ENCODE results near the gene MAML2.

The MAML2 gene

DNA sequence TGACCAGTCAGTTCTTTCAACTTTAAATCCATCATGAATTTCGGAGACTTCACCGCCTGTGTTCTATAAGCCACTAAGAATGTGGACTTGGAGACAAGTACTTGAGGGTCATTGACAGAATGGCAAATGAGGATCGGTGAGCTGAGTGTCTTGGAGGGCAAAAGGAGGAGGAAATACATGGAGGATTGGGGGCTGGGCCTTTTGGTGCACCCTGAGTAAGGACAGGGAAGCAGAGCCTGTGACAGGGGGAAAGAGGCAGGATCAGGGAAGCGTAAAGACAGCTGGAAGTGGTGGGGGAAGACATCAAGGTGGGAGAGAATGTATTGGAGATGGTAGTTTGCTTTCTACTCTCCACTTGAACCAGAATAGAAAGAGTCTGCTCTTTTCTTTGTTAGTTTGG lies 348.7 kb downstream of the MAML2 start:
- no peak for DNase-seq

DNA sequence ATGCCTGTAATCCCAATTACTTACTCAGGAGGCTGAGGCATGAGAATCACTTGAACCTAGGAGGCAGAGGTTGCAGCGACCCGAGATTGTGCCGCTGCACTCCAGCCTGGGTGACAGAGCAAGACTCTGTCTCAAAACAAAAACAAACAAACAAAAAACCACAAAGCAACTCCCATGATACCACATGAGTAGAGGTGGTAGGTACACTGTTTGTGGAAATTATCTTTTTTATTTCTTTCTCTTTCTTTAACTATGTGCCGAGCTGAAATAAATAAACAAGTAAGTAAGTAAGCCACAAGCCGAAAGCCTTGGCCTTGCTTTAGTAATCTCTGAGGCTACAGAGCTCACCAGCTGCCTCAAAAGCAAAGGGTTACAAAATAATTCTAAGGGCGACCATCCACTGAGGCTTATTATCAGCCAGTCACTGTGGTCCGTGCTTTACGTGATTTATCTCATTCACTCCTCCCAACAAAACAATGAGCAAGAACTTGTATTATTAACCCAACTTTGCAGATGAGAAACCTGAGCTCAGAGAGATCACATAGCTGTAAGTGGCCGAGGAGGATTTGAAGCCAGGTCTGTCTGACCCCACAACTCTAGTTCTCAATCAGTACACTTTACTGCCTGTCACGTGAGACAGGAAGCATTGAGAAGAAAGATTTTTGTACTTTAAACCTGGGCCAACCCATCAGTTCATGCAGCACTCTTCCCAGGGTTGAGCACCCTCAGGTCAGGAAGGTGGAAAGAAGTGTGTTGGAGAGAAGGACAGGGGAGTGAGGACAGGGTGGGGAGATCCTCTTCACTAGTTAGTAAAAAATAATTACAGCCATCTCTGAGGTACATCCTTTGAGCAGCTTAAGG lies 349.3 kb downstream of the MAML2 start:
- no peak for DNase-seq

DNA sequence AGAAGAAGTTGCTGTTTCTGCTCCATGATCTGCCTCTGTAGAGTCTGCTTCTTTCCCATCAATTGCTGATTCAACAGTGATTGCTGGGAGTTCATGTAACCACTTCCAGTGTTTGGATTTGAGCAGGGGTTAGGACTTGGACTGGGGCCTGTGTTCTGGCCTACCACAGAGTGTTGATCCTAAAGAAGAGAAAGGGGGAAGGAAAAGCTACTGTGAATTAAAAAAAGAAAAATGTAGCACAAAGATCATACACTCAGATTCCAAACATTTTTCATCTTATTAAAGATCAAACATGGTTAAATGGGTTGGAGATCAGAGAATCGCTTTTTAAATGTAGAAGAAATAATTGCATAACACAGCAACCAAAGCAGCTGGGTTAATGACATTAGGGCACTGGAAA lies 351.4 kb downstream of the MAML2 start:
- DNase-seq = no peak

DNA sequence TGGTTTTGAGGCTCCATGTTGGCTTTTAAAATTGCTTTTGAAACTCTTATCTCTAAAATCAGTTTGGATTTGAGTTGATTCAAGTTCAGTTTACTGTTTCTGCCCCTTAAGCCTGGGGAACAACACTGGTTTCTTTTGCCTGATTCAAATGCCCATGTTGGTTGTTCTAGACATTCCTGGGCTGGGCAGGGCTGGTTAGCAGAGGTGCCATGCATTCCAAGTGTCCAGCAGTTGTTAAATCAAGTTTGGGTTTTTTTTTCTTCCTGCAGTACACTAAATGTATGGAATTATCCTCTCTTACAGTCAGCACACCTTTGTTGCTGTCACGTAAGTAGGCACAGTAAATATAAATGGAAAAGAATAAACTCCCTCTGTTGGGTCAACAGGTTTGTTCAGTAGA lies 351.9 kb downstream of the MAML2 start:
- no peak for DNase-seq

DNA sequence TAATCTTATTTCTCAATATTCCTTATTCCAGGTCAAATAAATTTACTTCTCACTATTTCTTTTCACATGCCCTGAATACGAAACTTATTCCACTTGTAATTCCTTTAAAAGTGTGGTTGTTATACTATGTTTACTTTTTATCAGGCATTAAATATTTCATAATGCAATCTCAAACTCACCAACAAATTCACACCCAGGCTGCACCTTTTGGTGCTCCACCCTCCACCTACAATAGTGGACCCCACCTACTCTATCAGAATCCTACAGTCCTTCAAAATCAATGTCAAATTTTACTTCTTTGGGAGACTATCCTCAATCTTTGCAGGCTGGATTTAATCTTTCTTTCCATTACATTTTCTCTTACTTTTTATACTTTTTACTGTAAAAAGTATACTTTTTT lies 353.2 kb downstream of the MAML2 start:
- no peak for DNase-seq

DNA sequence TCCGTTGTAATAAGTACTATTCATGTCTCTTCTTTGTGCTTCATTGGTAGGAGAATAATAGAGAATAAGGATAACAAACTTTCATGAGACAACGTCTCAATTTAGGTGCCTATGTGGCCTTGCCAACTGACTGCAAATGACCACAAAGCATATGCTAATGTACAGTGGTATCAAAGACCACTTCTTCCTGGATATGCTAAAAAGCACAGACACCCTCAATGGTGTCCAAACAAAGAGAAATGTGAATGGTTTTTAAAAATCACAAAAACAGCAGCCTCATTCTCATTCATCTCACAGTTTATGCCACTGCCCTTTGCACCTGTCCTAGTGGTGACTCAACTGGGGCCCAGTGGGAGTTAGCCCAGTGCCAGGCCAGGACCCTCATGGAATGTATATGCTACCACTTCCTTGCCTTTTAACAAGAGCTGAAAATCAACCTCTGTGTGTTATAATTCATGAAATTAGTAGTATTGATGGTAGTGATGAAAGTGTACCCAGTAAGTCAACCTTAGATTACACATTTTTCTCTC lies 353.9 kb downstream of the MAML2 start:
- DNase-seq = no peak

DNA sequence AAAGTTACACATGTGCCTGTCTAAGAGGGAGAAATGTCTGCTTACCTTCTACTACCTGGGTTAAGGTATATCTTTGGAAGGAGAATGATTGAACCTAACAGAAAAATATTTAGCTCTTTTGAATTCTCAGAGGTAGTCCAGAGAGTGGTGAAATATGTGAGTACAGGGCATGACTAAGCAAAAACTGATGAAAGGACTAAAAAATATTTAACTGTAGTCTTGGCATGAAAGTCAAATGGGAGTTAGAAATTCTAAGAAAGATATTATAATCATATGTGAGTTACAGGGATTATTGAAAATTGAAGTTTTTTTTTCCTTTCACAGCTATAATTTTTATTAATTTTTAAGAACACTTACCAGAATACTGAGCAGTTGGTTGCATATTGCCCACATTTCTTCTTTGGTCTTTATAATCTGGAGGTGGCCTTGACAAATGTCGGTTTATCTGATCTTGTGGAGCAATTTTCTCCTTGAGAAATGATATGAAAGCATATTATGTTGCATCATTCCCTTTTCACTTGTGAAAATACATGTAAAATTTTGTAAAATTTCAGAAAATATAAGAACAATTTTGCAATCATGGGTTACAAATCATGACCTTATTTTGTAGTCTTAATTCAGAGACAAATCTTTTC lies 357.7 kb downstream of the MAML2 start:
- DNase-seq = no peak

DNA sequence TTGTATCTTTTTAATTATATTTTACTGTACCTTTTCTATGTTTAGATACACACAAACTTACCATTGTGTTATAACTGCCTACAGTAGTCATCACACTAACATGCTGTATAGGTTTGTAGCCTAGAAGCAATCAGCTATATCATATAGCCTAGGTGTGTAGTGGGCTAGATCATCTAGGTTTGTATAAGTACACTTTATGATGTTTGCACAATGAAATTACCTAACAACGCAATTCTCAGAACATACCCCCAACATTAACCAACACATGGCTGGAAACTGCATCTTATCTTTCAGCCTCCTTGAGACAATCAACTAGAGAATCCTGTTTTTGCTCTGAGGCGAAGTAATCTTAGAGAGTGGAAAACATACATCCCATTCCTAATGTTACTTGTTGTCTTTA lies 358.9 kb downstream of the MAML2 start:
- DNase-seq = no peak

DNA sequence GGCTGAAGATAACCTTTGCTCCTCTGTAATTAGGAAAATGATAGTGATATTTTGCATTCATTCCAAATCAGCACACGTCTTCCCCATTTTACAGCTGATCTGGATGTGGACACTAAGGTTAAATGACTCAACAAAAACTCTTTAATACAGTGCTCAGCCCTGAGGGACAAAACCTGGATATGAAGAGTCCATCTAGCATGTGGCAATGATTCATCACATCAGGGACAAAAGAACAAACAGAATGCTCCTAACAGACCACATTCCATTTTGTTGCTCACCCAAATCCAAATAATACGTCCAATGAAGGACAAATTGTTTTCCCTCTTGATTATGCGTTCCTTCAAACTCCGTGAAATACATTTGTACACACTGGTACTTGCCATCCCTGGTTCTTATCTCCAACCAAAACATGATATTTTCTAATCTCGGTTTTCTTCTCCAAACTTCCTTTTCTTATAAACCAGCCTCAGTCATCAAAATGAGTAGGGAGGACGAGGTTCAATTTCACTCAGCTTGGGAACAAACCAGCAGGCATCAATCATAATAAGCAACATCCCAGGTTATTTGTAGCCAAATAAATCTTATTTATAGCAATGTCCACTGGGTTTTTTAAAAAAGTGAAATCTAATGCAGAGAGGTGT lies 365.3 kb downstream of the MAML2 start:
- DNase-seq = no peak

DNA sequence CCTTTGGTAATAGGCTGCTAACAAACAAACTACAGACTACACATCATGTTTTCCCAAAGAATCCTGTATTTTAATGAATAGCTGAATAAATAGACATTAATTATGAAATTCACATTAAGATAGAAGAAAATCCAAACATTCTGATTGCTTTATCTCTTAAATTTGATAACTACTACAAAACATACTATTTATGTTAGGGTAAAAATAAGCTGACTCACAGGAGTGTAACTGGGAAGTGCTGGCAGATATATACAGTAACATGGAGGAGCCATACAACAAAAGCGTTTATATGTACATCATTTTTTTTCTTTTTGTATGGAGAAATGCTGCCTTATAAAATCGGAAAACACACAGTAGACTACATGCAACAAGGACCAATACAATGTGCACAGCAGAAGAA lies 366.4 kb downstream of the MAML2 start:
- DNase-seq = no peak

DNA sequence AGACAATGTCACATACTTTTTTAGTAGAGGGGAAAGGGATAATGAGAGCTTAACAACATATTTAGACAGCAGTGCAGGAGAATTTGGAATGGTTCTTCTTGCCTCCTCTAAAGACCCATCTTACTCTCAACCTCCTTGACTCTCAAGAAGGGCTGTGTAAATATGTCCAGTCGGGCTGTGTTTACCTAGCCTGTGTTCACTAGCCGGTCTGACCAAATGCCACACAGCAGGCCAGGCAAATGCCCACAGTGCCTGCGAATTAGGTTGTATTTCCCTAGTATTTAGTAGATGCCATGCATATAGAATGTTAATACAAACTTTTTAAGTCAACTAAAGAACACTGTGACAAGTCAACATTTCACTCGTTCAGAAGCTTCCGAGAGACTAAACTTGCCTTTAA lies 367.7 kb downstream of the MAML2 start:
- no peak for DNase-seq

DNA sequence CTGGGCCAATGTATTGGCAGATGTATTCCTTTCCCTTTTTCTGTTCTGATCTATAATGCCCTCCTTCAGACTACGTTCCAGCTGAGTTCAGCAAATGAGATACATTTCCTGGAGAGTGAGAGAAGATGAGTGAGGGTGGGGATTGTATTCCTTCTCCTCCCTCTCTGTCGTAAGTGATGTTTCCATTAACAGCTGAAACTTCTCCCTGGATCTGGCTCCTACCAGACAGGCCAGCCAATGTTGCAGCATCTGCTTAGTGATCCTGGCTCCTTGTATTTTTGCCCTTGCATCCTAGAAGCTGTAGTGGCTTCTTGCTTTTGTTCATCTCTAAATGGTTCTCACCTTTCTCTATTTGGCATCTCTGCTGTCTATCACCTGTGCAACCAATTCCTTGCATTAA lies 370.9 kb downstream of the MAML2 start:
- DNase-seq = no peak

DNA sequence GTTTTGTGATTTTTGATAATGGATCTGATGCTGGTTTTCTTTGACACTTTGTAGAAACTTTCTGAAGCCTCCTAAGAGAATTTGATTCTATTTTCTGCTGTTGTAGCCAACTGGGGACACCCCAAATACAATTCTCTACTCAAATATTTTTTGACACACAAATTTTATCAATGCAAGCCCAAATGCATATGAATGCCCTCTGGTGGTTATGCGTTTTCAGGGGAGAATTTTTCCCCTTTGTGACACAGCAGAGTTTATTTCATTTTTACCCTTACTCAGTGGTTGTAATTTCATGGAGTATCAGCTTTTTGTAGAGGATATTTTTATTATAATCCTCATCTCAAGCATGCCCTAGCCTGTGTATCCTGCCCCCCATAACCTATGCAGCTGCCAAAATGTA lies 374.4 kb downstream of the MAML2 start:
- no peak for DNase-seq

DNA sequence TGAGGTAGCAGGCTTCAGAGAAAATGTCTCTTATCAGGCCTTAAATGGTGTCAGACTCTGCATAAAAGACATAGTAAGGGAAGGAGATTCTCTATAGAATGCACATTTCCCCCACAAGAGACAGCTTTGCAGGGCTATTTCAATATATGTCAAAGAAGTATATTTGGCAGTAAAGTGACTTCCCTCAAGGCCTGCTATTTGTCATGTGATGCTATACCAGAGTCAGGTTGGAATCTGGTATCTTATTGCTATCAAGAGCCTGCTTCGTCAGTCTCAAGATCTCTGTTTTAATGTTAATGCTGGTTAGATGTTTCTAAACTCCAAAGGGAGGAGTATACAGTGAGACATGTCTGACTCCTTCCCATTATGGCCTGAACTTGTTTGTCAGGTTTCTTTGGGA lies 378.7 kb downstream of the MAML2 start:
- no peak for DNase-seq

DNA sequence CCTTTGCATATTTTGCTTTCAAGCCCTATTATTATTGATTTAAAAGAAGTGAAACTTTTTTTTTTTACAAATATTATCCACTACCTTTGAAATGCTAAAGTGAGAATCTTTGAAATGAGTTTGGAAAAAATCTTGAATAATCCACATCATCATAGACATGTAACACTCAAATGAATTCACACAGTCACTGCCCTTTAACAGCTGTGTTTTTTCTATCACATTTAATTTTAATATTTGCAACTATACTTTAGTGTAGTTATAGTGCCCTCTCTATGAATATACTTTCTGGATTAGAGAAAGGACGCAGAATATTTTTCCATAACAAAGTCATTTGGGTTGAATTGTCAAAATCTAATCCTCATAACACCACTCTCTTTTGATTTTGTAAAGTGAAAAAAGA lies 381.2 kb downstream of the MAML2 start:
- DNase-seq = no peak

DNA sequence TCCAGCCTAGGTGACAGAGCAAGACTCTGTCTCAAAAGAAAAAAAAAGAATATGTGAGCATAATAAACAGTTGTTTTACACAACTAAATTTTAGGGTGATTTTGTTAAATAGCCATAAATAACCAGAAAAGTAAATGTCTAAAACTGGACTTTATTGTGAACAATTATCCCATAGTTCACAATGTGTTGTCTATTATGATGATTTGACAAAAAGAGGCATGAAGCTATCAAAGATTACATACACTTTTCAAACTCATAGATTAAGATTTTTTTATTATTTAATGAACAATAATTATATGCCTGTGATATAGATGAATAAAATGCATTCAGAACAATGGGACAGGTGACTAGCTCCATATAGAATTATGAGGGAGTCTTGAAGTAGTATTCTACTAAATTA lies 392.1 kb downstream of the MAML2 start:
- DNase-seq = no peak

DNA sequence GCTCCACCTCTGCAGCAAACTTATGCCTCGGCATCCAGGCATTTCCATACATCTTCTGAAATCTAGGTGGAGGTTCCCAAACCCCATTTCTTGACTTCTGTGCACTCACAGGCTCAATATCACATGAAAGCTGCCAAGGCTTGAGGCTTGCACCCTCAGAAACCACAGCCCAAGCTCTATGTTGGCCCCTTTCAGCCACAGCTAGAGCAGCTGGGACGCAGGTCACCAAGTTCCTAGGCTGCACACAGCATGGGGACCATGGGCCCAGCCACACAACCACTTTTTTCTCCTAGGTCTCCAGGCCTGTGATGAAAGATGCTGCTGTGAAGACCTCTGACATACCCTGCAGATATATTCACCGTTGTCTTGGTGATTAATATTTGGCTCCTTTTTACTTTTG lies 394.4 kb downstream of the MAML2 start:
- DNase-seq = no peak

DNA sequence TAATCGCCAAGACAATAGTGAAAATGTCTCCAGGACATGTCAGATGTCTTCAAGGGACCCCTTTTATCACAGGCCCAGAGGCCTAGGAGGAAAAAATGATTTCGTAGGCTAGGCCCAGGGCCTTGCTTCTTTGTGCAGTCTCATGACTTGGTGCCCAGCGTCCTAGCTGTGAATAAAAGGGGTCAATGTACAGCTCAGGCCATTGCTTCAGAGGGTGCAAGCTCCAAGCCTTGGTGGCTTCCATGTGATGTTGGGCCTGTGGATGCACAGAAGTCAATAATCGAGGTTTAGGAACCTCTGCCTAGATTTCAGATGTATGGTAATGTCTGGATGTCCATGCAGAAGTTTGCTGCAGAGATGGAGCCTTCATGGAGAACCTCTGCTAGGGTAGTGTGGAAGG lies 398.4 kb downstream of the MAML2 start:
- no peak for DNase-seq

DNA sequence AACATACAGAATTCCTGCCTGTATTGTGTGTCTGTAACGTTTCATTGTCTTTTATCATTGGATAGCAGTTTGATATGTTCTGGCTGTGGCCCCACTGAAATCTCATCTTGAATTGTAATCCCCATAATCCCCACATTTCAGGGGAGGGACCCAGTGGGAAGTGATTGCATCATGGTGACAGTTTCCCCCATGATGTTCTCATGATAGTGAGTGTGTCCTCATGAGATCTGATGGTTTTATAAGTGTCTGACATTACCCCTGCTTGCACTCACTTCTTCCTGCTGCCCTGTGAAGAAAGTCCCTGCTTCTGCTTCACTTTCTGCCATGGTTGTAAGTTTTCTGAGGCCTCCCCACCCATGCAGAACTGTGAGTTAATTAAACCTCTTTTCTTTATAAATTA lies 399.4 kb downstream of the MAML2 start:
- no peak for DNase-seq

DNA sequence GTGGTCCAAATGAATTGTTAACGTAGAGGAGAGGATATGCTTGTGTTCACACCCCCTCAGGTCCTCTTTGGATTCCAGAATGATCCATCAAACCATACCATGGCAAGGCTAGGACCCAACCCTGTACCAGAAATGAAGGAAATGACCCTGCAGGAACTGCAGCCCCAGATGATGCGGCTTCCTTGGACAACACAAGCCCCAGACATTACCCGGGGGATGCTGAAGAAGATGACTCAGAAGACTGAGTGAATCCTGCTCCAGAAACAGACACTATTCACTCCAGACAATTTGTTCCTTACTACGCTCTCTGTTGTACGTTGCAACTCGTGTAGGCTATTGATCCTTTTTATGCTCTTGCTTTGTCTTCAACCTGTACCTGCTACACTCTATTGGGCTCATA lies 403.9 kb downstream of the MAML2 start:
- DNase-seq = no peak

DNA sequence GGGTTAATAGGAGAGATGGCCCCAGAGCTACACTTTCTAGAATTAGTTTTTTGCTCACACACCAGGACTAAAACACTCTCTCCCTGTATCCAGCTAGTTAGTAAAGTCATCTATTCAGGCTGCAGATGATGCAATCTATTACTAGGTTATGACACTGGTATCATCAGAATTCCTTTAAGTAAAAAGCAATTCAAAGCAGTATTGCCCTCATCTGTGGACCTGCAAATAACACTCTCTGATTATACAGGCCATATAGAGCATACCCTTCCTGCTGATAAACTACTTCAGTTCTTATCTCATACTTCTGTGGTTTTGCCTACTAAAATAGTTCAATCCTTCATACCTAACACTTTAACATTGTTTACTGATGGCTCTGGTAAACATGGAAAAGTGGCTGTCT lies 405.6 kb downstream of the MAML2 start:
- no peak for DNase-seq

DNA sequence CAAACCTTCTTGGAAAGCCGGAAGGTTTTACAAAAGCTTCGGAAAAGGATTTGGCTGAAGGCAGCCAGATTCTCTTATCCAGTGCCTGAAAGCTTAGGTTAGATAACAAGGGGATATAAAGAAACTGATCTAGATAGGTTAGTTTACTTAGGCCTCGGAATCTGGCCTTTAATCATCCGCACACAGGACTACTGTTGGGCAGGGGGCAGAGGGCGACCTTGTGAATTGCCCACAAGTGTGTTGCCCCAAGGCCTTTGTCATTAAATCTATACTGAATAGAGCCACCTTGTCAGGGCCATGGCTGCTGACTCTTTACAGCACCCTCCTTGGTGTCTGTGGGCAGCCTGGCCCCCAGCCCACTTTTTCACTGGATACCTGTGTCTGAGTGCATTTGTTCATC lies 409.4 kb downstream of the MAML2 start:
- DNase-seq = no peak

DNA sequence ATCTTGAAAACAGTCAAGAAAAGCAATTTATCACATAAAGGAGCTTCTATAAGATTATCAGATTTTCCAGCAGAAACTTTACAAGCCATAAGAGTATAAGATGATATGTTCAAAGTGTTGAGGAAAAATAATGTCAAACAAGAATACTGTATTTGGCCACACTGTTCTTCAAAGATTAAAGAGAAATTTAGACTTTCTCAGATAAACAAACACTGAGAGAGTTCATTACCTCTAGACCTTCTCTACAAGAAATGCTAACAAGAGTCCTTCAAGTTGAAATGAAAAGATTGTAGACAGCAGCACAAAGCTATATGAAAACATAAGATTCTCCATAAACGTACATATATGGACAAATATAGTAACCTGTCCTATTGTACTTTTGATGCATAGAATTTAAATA lies 411.1 kb downstream of the MAML2 start:
- no peak for DNase-seq

DNA sequence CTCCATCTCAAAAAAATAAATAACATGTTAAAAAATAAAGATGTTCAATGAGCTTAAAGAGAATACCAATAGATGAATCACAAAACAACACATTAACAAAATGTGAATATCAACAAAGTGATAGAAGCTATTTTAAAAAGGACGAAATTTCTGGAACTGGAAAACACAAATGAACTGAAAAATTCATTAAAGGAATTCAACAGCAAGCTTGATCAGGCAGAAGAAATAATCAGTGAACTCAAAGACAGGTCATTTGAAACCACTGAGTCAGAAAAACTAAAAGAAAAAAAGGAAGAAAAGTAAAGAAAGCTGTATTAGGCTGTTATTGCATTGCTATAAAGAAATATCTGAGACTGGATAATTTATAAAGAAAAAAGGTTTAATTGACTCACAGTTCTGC lies 412.0 kb downstream of the MAML2 start:
- DNase-seq = no peak
